ENCODE results near the gene ACOT11.

ACOT11 gene

GRCh38 chr1:54643736-54644135, 95.7 kb downstream of the ACOT11 start:
- Histone ChIP-seq H3K79me2 (ENCODE audit: insufficient read depth, low read length) (no peaks in the 10 kb centered on the region), H3K9me3 (ENCODE audit: insufficient read depth, low read length, severe bottlenecking) (peaks cover 5% of the 10 kb centered on the region), H3K27ac (ENCODE audit: low read length) (no peak overlapping the region), H3K36me3 (ENCODE audit: insufficient read depth, low read length) (no peaks in the 10 kb centered on the region), H4K20me1 (ENCODE audit: insufficient read depth, low read length) (no peaks in the 10 kb centered on the region), H3K4me1 (ENCODE audit: insufficient read depth, low read length) (no peaks in the 10 kb centered on the region), H3K9ac (ENCODE audit: low read depth, low read length) (no peak overlapping the region), H3K4me2 (ENCODE audit: insufficient read depth, low read length) (no peak overlapping the region), H3K4me3 (ENCODE audit: low read depth in 1 of 2, low read length in 2 of 2) (no peak overlapping the region), H3K27me3 (ENCODE audit: insufficient read depth, low read length, poor library complexity) (peaks cover 4% of the 10 kb centered on the region), H2AFZ (ENCODE audit: low read depth, low read length) (no peak overlapping the region)
- ATAC-seq (ENCODE audit: insufficient read depth, low read depth) (no peak), DNase-seq (no peak)
- no peak for TF ChIP-seq CTCF (IDR thresholded peaks at IDR 0.05; ENCODE audit: borderline replicate concordance, extremely low read depth, low read length, poor library complexity, severe bottlenecking)
- TF ChIP-seq EZH2 (IDR thresholded peaks at IDR 0.05; ENCODE audit: borderline replicate concordance, low read depth, low read length, severe bottlenecking): no peak

GRCh38 chr1:54645806-54646676, 98.0 kb downstream of the ACOT11 start:
- TF ChIP-seq CTCF (IDR thresholded peaks at IDR 0.05; ENCODE audit: borderline replicate concordance, extremely low read depth, low read length, poor library complexity, severe bottlenecking): no peak
- no peak for TF ChIP-seq EZH2 (IDR thresholded peaks at IDR 0.05; ENCODE audit: borderline replicate concordance, low read depth, low read length, severe bottlenecking)
- Histone ChIP-seq H3K4me1 (ENCODE audit: insufficient read depth, low read length) (no peaks in the 10 kb centered on the region), H3K9ac (ENCODE audit: low read depth, low read length) (no peak overlapping the region), H3K27me3 (ENCODE audit: insufficient read depth, low read length, poor library complexity) (peaks cover 4% of the 10 kb centered on the region), H3K79me2 (ENCODE audit: insufficient read depth, low read length) (no peaks in the 10 kb centered on the region), H3K36me3 (ENCODE audit: insufficient read depth, low read length) (no peaks in the 10 kb centered on the region), H3K4me3 (ENCODE audit: low read depth in 1 of 2, low read length in 2 of 2) (no peak overlapping the region), H2AFZ (ENCODE audit: low read depth, low read length) (no peak overlapping the region), H4K20me1 (ENCODE audit: insufficient read depth, low read length) (no peaks in the 10 kb centered on the region), H3K9me3 (ENCODE audit: insufficient read depth, low read length, severe bottlenecking) (peaks cover 5% of the 10 kb centered on the region), H3K27ac (ENCODE audit: low read length) (no peak overlapping the region), H3K4me2 (ENCODE audit: insufficient read depth, low read length) (no peak overlapping the region)
- no peak for DNase-seq
- ATAC-seq (ENCODE audit: insufficient read depth, low read depth): no peak

GRCh38 chr1:54649130-54649898, 101.3 kb downstream of the ACOT11 start:
- Histone ChIP-seq H3K9me3 (ENCODE audit: insufficient read depth, low read length, severe bottlenecking) (no peaks in the 10 kb centered on the region), H3K9ac (ENCODE audit: low read depth, low read length) (no peak overlapping the region), H3K4me1 (ENCODE audit: insufficient read depth, low read length) (no peaks in the 10 kb centered on the region), H3K36me3 (ENCODE audit: insufficient read depth, low read length) (no peaks in the 10 kb centered on the region), H3K4me3 (ENCODE audit: low read depth in 1 of 2, low read length in 2 of 2) (no peak overlapping the region), H3K79me2 (ENCODE audit: insufficient read depth, low read length) (no peaks in the 10 kb centered on the region), H3K27ac (ENCODE audit: low read length) (no peak overlapping the region), H2AFZ (ENCODE audit: low read depth, low read length) (no peak overlapping the region), H3K27me3 (ENCODE audit: insufficient read depth, low read length, poor library complexity) (peaks cover 4% of the 10 kb centered on the region), H4K20me1 (ENCODE audit: insufficient read depth, low read length) (no peaks in the 10 kb centered on the region), H3K4me2 (ENCODE audit: insufficient read depth, low read length) (no peak overlapping the region)
- ATAC-seq (ENCODE audit: insufficient read depth, low read depth) (no peak), DNase-seq (no peak)
- TF ChIP-seq EZH2 (IDR thresholded peaks at IDR 0.05; ENCODE audit: borderline replicate concordance, low read depth, low read length, severe bottlenecking): no peak
- no peak for TF ChIP-seq CTCF (IDR thresholded peaks at IDR 0.05; ENCODE audit: borderline replicate concordance, extremely low read depth, low read length, poor library complexity, severe bottlenecking)
